ENCODE results near the gene BDH2.

Gene BDH2

DNA sequence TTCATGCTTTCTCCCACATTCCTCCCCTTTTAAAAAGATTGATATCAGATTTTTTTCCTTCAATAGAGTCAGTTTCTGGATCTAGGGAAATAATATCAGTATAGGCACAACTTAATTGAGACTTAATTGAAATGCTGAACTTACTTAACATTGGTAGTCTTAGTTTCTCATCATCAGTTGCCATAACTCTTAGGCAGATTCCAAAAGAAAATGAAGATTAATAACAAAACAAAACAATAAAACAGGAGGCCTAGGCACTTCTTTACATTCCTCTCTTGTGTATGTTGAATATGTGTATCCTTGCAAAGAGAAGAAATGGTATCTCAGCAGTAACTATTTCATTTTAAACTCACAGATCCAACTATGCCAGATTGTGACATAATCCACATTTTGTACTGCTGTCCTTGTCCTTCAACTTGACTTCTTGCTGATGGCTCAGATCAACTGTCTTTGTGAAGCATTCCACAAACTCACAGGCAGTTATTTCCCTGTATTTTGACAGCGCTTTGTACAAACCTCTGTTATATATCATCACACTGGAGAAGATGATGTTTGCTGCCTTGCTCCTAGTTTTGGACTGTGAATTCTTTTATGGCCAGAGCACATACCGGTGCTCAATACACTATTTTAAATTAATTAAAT, 14.0 kb downstream of the BDH2 start:
- FAIRE-seq (no peak), DNase-seq (ENCODE audit: low spot score) (no peak)

DNA sequence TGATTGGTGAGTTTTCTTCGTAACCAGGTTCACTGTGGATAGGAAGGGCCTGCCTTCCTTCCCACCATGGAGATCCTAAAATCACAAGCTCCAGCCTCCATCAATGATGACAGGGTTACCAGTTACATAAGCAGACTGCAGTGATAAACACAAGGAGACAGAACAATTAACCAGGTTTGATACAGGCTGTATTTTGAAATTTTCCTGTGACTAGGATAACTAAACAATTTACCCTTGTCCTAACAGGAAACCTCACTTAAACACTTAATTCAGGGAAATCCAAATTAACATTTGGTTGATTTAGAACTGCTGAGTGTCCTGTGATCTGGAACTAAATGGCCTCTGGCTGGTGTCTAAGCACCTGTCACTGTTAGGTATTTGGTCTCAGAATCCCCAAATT, 20.0 kb downstream of the BDH2 start:
- FAIRE-seq (no peak), DNase-seq (ENCODE audit: low spot score) (no peak)

DNA sequence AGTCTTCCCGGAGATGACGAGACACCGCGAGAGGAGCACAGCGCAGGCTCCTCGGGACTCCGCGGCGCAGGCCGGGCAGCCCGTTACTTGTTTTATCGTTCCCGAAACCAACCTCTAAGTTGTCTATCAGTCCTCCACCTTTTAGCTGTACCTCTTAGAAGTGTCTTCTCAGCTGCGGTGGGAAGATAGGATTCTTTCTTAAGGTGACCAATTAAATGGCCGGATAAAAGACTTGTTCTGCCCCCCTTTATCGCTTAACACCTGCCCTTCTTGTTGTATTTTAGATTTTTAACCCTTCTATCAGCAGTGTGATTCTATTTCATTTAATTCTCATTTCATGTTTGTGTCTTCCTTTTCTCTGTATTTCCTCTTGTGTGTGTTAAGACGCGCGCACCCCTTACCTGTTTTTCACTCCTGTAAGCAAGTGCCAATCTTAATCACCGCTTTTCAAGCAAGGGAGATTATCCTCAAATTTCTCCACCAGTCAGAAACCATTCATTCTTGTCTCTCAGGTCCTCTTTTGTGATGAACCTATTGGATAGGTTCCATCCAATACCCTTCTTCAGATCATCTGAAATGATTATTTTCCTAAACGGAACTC, 22.8 kb downstream of the BDH2 start, which contains the start of gene SLC9B2:
Gene SLC9B2 (minus strand): TSS at position 15 of the 601 bp plus-strand sequence. CDS start 9,211 bp downstream, outside the sequence.
- DNase-seq (ENCODE audit: low spot score) (no peak), FAIRE-seq (no peak)

DNA sequence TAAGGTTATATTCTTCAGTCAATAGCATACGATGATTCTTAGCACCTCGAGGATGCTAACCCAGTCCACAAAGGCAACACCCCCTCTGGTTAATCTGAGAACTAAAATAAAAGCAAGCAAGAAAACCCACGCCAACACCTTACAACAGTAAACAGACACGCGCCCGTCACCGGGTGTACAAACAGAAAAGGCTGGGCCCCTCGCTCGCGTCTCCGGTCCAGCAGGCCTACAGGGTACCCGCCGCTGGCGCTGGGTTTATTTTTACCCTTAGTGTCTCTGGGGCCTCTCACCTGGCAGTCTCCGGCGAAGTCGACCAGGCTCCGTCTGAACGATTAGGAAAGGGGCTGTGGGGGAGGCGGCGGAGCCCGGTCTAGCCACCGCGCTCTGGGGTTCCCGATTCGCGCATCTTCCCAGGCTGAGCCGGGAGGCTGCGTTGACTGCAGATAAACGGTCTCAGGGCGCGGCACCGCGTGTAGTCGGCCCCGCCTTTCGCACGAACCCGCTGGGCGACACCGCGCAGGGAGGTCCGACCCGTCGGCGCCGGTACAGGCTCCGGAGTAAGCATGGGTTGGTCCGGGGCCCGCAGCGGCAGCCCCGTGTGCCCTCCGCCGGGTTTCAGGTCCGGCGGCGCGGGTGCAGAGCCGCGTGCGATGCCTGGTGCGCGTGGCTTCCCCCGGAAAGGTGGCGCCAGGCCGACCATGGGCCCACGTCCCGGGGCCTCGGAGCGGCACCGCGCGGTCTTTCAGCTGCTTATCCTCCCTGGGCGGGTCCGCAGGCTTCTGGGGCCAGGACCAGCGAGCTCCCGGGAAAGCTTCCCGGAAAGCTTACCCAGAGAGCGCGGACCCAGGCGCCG, 23.5 kb downstream of the BDH2 start:
- DNase-seq (ENCODE audit: low spot score) = no peak
- FAIRE-seq = no peak

DNA sequence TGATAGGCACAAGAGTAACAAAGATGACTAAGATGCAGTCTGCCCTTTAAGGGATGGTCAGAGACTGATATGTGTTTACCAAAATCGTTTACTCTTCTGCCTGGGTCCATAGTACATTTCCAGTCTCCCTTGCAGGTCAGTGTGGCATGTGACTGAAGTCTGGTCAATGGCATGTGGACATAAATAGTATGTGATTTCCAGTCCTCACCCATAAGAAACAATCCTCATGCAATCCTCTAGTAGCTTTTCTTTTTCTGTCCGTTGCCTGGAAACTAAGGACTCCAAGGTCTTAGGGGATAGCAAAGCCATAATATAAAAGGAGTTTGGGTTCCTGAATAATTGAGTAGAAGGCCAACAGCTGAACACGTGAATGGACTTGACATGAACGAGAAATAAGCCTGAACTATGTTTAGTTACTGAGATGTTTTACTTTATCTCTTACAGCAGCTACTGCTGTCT, 24.2 kb downstream of the BDH2 start:
- FAIRE-seq (no peak), DNase-seq (ENCODE audit: low spot score) (no peak)

DNA sequence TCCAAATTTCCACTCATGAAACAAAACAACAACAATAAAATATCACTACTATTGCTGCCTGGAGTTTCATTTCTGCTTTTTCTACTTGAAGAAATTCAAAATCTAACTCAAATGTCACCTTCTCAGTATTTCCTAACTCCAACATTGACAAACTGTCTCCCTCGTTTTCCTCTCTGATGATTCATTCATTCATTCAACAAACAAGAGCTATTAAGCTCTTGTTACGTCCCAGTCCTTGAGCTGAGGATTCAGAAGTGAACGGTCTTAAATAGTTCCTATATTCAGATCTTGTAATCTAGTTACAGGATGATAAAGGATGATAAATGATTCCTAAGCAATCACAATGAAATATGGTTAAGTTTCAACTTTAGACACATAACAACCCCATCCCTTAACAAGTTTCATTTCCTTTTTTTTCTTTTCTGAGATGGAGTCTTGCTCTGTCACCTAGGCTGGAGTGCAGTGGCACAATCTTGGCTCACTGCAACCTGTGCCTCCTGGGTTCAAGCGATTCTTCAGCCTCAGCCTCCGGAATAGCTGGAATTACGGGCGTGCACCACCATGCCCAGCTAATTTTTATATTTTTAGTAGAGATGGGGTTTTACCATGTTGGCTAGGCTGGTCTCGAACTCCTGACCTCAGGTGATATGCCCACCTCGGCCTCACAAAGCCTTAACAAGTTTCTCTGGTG, 24.7 kb downstream of the BDH2 start:
- DNase-seq (ENCODE audit: low spot score) (no peak), FAIRE-seq (no peak)

DNA sequence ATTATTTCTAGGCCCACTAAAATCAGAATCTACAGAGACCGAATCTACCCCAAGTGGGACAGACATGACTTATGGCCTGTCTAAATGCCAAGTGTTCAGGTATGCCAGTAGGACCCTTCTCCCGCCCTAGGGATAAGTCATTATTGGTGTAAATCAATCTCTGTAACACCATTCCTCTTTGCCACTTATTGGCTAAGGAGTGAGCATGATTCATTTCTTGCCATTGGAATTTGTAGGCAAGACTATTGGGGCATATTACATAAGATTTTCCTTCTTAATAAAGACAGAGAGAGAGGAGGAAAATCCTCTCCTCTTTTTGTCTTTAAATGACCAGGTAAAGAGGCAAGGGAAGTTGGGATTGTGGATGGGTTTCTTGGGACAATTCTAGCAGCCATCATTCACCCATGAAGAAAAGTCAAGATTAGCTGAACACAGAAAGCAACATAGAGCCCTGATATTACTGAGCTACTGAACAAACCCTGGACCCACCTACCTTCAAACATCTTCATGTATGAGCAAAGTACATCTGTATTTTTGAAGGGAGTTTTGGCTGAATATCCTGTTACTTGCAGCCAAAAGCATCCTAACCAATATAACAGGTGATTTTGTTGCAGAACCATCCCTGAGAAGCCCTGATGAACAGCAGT, 25.7 kb downstream of the BDH2 start:
- no peak for DNase-seq (ENCODE audit: low spot score)
- FAIRE-seq = no peak

DNA sequence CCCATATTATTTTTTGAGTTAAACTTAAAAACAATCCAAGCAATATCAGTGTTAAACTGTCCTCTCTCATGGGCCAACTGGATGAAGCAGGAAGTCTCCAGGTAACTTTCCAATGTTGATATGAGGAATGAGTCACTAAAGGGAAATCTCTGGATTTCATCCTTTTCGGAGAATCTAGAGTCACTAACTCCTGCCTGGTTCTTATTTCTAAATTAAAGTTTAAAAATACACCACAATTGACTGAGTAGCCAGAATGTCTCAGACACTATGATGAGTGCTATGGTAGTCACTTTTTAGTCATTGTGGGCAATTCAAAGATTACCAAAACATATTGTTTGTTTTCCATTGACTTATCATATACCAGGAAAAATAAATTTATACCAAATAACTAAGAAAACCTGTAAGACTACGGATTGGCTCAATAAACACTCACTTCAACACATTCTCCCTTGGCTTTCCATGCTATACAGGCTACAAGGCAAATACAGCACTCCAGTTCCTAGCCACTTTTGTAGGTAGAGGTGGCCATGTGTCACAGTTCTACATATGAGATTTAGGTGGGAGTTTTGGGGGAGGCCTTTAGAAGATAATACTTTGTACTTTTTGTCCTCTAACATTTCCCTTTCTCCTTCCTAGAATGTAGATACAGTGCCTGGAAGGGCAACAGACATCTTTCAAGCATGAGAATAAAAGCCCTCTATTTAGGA, 31.6 kb downstream of the BDH2 start:
- DNase-seq (ENCODE audit: low spot score) (peak; percentile 13), FAIRE-seq (no peak)

DNA sequence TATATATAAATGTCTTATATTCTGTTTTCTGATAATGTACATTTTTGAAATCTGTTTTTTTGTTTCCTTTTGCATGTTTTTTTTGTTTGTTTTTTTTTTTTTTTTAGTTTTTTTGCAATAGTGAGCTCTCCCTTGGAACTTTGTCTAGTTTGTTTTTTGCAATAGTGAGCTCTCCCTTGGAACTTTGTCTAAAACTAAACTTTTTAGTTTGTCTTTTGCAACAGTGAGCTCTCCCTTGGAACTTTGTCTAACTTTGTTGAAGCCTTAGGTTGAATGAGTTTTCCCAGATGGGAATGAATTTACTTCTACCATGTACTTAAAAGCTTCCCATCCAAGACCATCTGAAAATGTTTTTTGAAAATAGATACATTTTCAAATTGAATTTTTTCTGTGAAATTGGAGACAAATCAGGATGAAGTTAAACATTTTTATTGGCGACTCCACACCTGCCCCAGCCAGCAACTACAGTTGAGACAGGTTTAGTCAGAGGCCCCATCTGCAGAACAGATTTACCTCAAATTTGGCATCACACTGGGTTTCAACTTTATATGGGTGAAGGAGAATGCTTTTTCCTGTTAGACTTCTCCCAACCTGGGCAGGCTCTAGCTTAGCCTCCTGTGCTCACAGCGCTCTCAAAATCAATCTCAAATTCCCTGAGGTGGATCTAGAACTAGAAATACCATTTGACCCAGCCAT, 39.0 kb downstream of the BDH2 start:
- no peak for FAIRE-seq
- no peak for DNase-seq (ENCODE audit: low spot score)

DNA sequence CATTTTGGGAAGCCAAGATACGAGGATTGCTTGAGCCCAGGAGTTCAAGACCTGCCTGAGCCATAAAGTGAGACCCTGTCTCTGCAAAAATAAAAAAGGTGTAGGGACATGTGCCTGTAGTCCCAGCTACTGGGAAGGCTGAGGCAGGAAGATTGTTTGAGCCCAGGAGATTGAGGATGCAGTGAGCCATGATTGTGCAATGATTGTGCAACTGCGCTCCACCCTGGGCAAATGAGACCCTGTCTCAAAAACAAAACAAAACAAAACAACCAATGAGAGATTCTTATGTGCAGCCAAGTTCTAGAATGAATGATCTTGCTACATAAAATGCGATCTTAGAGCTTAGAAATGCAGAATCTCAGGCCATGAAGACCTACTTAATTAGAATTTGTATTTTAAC, 45.6 kb downstream of the BDH2 start:
- FAIRE-seq = no peak
- DNase-seq (ENCODE audit: low spot score) = no peak

DNA sequence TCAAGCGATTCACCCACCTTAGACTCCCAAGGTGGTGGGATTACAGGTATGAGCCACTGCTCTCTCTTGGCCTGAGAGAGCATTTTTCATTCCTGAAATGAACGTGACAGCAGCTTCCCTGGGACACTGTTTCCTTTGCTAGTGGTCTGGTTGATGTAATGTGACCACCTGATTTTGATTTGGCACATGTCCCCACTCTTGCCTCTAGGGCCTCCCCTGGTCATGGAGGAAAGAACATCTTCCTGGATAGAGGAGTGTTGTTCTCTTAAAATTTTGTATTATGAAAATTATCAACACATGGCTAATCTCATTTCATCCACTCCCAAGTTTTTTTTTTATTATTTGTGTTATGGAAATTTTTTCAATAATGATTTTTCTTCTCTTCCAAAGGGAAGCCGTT, 46.9 kb downstream of the BDH2 start:
- DNase-seq (ENCODE audit: low spot score) (no peak), FAIRE-seq (no peak)

DNA sequence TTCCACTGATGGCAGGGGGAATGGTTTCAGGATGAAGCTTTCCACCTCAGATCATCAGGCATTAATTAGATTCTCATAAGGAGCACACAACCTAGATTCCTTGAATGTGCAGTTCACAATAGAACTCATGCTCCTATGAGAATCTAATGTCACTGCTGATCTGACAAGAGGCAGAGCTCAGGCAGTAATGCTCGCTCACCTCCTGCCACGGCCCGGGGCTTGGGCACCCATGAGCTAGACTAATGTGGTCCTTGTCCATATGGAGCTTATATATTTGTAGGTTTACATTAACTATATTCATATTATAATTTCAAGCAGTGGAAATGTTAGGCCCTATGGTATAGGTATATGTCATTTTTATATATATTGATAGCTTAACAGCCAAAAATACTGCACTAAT, 47.5 kb downstream of the BDH2 start:
- FAIRE-seq (no peak), DNase-seq (ENCODE audit: low spot score) (no peak)

DNA sequence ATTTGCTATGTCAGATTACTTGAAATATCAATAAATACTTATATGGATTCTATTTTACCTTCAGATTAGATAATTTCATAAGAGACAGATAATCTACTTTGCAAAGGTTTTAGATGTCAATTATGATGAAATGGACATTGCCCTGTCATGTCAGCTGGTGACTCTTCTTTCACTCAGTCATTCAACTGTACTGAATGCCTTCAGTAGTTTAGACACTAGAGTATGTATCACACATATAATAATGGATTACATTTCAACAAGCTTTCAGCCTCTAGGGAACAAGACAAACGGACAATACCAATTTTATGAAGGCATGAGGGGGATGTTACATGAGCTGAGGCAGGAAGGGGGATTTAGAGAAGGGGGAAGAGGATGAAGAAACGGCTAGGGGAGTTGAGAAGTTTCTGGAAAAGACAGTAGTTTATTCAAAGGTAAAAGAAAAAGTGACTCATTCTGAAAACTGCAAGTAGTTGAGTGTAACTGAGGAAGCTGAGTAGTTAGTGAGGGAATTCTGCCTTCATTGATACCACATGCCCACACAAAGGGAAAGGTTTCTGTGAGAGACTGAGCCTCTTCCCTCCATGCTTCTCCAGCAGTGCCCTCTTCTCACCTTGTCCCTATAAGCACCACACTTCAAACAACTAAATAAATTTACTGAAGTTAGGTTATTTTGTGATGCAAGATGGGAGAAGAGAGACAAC, 48.7 kb downstream of the BDH2 start:
- no peak for FAIRE-seq
- DNase-seq (ENCODE audit: low spot score) = no peak

DNA sequence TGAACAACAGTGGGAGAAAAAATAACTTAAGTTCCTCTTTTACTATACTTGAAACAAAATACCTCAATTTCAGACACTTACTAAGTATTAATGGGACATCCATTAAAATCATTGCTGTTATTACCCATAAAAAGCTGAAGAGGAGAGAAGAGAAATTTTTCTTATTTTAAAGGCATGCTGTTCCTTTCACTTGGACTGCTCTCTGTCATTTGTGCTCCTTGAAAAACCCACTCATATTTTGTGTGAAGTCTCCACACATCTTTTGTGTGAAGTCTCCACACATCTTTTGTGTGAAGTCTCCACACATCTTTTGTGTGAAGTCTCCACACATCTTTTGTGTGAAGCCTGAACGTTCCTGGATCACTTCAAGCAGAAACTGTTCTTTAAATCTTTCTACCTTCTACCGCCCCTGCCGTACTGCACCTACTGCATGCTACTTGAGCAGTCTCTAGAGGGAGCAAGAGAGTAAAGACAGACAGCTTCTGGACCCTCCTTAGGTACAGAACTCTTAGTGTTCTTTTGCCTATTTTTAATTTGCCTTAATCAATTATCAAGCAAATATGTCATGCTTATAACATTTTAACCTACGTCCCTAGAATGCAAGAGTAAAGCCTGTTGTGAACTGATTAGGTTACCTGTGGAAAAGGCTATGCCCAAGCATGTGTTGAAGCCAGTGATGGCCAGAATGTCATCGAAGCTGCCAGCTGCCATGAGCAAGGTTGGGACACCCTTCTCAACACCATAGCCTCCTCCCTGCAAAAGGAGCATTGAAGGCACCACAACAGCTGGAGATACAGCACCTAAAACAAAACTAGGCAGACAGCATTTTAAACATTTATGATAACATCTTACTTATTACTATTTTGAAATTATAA, 53.0 kb downstream of the BDH2 start:
- DNase-seq (ENCODE audit: low spot score) (peak; percentile 28), FAIRE-seq (no peak)

DNA sequence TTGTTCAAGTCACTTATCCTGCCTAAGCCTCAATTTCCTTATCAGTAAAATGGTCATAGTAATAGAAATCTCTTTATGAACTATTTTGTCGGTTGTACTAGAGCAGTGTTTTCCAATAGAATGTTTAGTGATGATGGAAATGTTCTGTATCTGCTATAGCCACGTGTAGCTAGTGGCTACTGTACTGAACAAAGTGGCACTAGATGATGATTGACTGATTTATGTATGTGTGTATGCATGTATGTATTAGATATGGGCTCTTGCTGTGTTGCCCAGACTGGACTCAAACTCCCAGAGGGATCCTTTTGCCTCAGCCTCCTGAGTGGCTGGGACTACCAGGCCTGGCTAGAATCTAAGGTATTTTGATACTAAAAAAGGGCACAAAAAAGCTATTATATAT, 55.5 kb downstream of the BDH2 start:
- FAIRE-seq (no peak), DNase-seq (ENCODE audit: low spot score) (no peak)

DNA sequence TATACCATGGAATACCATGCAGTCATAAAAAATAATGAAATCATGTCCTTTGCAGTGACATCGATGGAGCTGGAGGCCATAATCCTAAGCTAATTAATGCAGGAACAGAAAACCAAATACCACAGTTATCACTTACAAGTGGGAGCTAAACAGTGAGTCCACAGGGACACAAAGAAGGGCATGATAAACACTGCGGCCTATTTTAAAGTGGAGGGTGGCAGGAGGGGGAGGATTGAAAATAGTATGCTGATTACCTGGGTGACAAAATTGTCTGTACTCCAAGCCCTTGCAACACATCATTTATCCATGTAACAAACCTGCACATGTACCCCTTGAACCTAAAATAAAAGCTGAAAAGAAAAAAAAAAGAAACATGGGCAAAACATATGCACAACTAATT, 63.5 kb downstream of the BDH2 start:
- DNase-seq (ENCODE audit: low spot score) = no peak
- FAIRE-seq = no peak

DNA sequence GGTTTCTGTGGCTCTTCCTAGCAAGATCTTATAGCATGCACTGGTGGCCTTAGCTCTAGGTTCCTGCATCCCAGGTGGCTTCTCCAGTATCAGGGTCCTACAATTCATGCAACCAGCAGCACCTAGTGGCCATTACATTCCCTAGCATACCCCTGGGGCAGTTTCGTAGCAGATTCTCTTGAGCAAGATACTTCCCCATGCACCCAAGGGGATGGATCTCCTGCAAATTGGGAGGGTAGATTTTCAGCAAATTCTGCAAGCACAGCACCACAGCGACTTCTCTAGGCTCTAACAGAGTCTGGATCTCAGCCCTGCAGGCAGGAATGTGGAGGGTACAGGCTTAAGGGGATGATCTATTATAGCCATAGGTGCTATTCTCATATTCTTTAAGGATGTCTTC, 67.1 kb downstream of the BDH2 start:
- FAIRE-seq (no peak), DNase-seq (ENCODE audit: low spot score) (peak; percentile 42)

DNA sequence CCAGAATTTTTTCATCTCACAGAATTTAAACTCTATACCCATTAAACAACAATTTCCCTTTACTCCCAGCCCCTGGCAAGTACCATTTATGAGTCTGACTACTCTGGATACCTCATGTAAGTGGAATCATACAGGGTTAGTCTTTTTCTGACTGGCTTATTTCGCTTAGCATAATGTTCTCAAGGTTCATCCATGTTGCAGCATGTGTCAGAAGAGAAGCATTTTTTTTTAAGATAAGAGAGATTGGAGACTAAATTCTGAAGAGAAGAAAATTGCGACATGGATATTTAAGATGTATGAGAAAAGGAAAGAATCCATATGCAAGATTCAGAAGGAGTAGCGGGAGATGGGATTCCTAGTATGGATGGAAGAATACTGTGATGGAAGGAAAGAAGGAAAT, 68.8 kb downstream of the BDH2 start:
- FAIRE-seq = no peak
- no peak for DNase-seq (ENCODE audit: low spot score)

DNA sequence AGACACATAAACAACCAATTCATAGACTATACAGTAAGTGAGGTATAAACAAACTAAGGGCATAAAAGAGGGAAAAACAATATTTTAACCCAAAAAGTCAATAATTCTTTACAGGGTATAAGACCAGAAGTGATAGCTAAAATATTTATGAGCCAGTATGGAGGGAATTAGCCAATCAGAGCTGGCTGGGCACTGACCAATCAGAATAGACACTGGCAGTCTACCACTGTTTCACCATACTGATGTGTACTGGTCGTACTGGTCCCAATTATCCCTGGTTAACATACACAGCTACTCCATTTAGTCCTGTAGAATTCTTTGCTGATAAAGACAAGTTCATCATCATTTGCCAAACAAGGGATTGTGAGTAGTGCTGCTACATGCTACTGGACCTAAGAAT, 70.3 kb downstream of the BDH2 start:
- FAIRE-seq (no peak), DNase-seq (ENCODE audit: low spot score) (no peak)
